Measurements from ENCODE around the gene HOXB7.

HOXB7 gene

GRCh38 chr17:48594538-48595277 is 16.1 kb downstream of the HOXB7 start:
- no peak for DNase-seq (ENCODE audit: low read depth)

- DNase-seq (ENCODE audit: low read depth), result peak; percentile 64
Observed at GRCh38 chr17:48593840-48594537, 16.8 kb downstream of the HOXB7 start.

DNA sequence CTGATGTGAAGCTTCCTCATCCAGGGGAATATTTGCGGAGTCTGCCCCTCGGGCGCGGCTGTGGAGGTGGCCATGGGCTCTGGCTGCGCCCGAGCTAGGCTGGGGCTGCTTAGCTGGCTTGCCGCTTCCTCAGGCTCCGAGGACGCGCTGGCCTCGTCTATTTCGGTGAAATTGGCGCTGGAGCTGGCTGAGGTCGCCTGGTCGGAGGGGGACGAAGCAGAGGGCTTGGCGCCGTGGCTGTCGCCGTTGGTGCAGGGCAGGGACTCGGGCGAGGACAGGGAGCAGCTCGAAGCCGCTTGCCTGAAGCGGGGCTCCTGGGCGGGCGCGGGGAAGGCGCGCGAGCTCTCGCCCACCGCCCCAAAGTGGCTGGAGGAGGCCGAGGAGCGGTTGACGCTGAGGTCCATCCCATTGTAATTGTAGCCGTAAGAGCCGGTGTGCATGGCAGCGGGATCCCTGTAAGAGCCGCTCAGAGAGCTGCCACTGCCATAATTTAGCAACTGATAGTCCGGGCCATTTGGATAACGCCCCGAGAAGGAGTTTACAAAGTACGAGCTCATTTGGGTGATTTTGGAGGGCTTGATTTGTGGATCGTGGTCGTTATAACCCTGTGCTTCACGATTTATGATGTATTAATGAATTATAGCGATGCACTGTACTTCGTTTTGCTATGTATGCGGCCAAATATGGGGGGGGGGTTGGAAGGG is 17.5 kb downstream of the HOXB7 start, which contains the start of gene HOXB5:
TSS of gene HOXB5 (minus strand) at position 654 of the 704 bp plus-strand sequence. CDS start at position 557, 97 bp downstream.
- no peak for DNase-seq (ENCODE audit: low read depth)

- DNase-seq (ENCODE audit: low read depth), result no peak
Observed at GRCh38 chr17:48592577-48592976, 18.2 kb downstream of the HOXB7 start.

- no peak for DNase-seq (ENCODE audit: low read depth)
Observed at GRCh38 chr17:48592057-48592514, 18.7 kb downstream of the HOXB7 start.

DNA sequence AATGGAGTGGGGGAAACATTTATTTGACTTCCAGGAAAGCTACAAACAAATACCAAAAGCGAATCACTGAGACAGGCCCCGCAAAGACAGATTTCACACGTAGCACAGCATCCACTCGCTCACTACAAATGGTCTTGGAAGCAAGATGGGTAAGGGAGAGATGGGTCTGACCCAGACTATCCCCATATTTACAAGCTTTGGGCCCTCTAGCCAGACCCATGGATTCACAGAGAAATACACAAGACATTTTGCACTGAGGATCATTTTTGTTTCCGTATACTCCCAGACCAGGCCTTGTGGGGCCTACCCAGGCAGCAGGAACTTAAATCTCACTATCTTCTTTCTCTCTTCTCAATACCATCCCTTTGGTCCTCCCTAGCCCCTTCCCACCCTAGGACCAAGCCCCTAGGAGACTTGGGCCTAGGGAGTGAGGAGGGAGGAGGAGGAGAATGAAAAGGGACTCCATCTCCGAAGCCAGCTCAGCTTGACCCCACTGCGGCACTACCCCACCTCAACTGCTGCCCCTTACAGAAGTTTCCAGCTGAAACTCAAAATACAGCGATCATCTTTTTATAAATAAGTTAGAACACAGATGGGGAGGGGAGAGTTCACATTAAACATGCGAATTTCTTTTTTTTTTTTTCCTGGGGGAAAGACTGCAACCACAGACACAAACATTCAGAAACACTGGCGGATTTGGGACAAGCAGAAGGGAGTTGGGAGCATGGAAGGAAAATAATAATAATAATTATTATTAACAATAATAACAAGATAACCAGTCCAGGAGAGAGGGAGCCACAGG is 19.4 kb downstream of the HOXB7 start:
- no peak for DNase-seq (ENCODE audit: low read depth)

GRCh38 chr17:48590607-48591161 is 20.1 kb downstream of the HOXB7 start:
- DNase-seq (ENCODE audit: low read depth), result no peak

DNA sequence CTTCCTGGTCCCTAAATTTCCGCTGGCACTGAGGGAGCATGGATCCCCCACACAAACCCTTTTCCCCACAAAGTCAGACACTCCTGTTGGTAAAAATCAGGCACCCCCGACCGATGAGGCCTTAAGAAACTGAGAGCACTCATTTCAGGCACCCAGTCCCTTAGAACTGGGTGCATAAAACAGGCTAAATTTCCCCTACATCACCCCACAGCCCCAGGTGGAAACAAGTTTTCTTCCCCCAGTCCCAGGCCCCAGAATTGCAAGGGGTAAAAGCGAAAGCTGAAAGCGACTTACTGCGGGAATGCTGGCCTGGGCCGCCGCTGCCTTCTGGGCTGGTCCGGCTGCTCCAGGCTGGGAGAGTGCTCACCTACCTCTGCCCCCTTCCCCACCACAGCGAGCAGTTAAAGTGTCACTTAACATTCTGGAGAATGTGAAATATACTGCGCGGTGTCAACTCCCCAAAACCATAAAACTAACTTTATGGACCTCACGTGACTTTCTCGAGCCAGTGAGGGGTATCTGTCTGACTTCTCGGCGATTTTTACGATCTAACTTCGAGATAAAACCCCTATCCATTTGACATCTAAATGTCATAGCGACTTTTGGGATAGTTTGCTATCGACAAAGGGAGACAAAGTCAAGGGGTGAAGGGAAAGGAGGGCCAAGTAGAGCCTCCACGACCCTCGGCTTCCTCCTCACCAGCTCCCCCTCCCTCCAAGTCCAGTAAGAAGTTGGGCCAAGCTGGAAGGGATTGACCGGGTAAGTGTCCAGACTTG is 20.8 kb downstream of the HOXB7 start, which contains the start of gene HOXB3:
TSS of gene HOXB3 (minus strand) at position 411 of the 776 bp plus-strand sequence. CDS start 37,767 bp downstream, outside the sequence.
- DNase-seq (ENCODE audit: low read depth), result no peak

DNA sequence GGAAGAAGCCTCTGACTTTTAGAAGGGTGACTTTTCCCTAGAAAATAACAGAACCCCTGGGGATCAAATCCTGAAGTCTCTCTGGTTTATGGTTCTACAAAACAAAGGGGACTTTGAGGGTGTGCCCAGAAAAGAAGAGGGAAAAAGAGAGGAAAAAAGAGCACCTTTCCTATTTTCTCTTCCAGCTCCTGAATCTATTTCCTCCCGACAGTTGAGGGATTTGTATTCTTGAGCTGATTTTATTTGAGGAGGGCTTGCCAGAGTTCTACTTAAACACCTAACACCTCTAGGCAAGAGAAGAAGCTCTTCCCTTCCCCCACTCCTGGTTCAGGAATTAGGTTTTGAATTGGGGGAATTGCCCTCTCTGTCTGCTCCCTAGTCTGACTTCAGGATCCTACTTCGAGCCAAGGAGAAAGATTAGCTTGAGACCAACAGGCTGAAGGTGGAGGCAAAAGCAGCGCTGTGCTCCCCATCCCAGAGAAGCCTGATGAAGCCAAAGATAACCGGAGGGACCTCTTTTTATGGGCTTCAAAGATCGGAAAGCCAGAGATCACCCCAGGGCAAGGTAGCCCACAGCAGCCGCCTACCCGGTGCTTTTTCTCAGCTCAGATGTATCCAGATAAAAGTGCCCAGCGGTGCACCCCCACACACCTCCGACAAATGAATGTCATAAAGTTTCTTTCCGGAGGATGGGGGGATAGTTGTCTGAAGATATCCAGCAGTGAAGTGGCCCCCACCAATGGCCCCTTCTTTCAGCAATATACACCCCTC is 21.6 kb downstream of the HOXB7 start:
- no peak for DNase-seq (ENCODE audit: low read depth)

GRCh38 chr17:48588528-48588927 is 22.3 kb downstream of the HOXB7 start:
- DNase-seq (ENCODE audit: low read depth), result no peak

DNA sequence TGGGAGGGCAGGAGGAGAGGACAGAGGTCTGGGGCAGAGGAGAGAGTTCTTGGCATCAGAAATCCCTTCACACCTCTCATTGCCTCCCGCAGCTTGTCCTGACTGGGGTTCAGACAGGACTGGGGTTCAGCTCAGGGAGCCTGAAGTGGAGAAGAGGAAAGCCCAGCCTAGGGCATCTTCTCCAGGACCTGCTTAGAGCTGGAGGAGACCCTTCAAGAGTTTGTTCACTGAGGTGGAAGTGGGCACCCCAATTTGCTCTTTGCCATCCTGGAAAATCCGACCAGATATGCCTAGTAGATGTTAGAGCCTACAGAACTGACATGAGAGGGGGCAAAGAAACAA is 22.8 kb downstream of the HOXB7 start:
- no peak for DNase-seq (ENCODE audit: low read depth)

- DNase-seq (ENCODE audit: low read depth), result no peak
Observed at GRCh38 chr17:48587276-48588073, 23.3 kb downstream of the HOXB7 start.

DNA sequence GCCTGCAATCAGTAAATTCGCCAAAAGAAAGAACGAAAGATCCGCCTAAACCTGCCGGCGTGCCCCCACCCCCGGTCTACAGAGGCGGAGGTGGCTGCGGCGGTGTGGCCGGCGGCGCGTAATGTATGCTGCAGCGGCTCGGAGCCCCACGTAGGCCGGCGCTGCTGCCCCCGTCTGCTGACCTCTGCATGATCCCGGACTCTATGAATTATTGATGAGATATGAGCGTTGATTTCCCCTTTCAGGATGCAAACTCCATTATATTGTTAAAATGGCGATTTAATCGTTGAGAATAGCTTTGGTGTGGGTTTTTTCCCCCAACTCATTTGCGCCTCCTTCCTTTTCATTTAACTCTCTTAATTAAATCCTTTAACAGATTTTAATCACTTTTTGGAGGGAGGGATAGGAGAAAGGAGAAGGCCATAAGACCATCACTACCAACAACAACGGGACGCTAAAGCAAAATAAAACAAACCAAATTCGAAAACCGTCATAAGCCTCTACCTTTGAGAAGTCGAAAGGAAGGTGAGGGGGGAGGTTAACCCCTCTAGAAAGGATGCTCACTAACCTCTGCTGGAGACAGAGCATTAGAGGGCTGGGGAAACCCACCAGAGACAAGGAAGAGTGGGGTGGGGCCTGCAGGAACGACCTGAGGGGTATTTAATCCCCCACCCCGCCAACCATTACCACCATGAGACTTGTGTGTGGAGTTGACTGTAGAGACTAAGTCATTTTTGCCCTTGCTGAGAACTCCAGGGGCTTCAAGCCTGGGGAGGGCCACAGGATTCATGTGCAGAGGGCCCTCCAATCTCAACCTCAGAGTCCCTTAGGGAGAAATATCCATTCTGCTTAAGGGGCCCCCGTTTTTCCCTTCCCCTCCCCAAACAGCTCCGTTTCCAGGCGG is 24.2 kb downstream of the HOXB7 start:
- DNase-seq (ENCODE audit: low read depth), result no peak

GRCh38 chr17:48584223-48584741 is 26.5 kb downstream of the HOXB7 start:
- DNase-seq (ENCODE audit: low read depth), result no peak

- DNase-seq (ENCODE audit: low read depth), result no peak
Observed at GRCh38 chr17:48583708-48584222, 27.1 kb downstream of the HOXB7 start.

DNA sequence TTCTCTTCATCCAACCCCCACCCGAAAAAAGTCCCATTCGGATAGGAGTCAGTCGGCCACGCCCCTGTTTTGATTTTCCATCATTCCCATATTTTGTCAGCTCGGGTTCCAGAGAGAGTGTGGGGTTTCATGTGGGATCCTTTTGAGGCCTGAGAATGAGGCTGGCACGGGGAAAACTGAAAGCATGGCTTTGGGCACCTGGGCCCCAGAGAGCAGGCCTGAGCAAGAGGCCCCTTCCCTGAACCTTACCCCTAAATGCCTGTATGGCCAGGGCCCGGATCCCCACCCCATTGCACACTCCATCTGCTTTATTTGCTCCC is 28.1 kb downstream of the HOXB7 start:
- DNase-seq (ENCODE audit: low read depth), result no peak

- no peak for DNase-seq (ENCODE audit: low read depth)
Observed at GRCh38 chr17:48579760-48580554, 30.9 kb downstream of the HOXB7 start.
